ENCODE measurements around the gene PIP4K2B. TPM values are rescaled to one million over a fixed set of nuclear protein-coding genes. Genes with fewer than 3 reads are reported as not detected.
A peak's percentile ranks its signal among the peaks of the same experiment; 100 is the strongest.

Gene PIP4K2B
- total RNA-seq, 2 experiments from 2014 or later: 33.0 to 38.6 TPM

- peaks cover 62% of the 10 kb centered on the region for H3K4me1 ChIP-seq (ENCODE audit: insufficient read depth, low read length, poor library complexity, severe bottlenecking)
Observed at GRCh38 chr17:38733282-38733981, 65.9 kb downstream of the PIP4K2B start.

DNA sequence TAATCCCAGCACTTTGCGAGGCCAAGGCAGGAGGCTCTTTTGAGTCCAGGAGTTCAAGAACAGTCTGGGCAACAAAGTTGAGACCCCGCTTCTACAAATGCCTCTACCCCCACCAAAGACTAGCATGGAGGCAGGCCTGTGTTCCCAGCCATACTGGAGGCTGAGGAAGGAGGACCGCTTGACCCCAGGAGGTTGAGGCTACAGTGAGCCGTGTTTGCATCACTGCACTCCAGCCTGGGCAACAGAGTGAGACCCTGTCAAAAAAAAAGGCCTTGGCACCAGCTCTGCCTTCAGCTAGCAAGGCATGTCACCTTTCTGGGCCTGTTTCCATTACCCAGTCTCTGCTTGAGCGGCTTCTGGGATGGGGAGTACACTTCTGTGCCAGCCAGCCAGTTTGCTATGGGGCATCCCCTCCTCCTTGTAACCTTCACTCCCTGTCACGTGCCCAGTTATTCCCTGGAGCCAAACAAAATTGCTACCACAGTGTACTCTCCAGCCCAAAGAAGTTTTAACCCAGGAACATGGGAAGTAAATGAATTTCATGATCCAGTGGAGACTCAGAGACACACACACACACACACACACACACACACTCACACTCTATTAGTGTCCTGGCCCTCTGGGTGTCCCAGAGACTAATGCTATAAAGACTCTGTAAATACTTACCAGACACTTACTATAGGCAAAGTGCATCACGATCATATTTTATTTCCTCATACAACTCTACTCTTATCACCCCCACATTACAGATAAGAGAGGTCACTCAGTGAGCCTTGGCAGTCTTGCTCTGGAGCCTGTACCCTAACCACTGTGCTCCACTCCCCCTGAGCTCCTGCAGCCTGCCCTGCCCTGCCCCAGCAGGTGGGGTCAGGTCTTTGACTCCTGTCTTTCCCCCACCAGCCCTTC lies 66.7 kb downstream of the PIP4K2B start:
- TF ChIP-seq EZH2phosphoT487 (IDR thresholded peaks at IDR 0.05; ENCODE audit: borderline replicate concordance, low read depth, low read length): no peak
- TF ChIP-seq, protein P1, sequence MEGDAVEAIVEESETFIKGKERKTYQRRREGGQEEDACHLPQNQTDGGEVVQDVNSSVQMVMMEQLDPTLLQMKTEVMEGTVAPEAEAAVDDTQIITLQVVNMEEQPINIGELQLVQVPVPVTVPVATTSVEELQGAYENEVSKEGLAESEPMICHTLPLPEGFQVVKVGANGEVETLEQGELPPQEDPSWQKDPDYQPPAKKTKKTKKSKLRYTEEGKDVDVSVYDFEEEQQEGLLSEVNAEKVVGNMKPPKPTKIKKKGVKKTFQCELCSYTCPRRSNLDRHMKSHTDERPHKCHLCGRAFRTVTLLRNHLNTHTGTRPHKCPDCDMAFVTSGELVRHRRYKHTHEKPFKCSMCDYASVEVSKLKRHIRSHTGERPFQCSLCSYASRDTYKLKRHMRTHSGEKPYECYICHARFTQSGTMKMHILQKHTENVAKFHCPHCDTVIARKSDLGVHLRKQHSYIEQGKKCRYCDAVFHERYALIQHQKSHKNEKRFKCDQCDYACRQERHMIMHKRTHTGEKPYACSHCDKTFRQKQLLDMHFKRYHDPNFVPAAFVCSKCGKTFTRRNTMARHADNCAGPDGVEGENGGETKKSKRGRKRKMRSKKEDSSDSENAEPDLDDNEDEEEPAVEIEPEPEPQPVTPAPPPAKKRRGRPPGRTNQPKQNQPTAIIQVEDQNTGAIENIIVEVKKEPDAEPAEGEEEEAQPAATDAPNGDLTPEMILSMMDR (conservative IDR thresholded peaks at IDR 0.05; ENCODE audit: low read length): 0 out of 2 replicates have a peak, but pooled peaks have one; percentile 8
- H4K20me1 ChIP-seq (ENCODE audit: insufficient read depth, low read length): peaks cover 12% of the 10 kb centered on the region; the same call in 1 of the 2 replicates
- no peak overlapping the region for H3K4me3 ChIP-seq (ENCODE audit: low read depth, low read length, poor library complexity, severe bottlenecking)
- H3K79me2 ChIP-seq (ENCODE audit: insufficient read depth, low read depth, low read length): no peaks in the 10 kb centered on the region
- ChIA-PET CTCF (ENCODE audit: unreplicated experiment) (no interaction called here), POLR2A (no interaction called here)
- H3K4me1 ChIP-seq (ENCODE audit: insufficient read depth, low read length, poor library complexity, severe bottlenecking): peaks cover 70% of the 10 kb centered on the region
- peak overlapping the region; percentile 24 for H3K27ac ChIP-seq (ENCODE audit: low read depth, low read length, poor library complexity, severe bottlenecking)
- no peaks in the 10 kb centered on the region for H3K9me2 ChIP-seq (ENCODE audit: insufficient read depth, low read length)
- intact Hi-C loops (cut with micrococcal nuclease; ENCODE audit: unreplicated experiment): no loop called here
- H3K4me2 ChIP-seq (ENCODE audit: low read length): peak overlapping the region; percentile 76; the same call in 1 of the 2 replicates
- no peak overlapping the region for H2AFZ ChIP-seq (ENCODE audit: low read length)
- no peak for DNase-seq (ENCODE audit: low spot score)
- H3K9me3 ChIP-seq (ENCODE audit: low read length): no peaks in the 10 kb centered on the region
- peaks cover 44% of the 10 kb centered on the region for H3K36me3 ChIP-seq (ENCODE audit: insufficient read depth, low read length)
- BruUV-seq (replicated peaks): no TSS peak

More at GRCh38 chr17:38733282-38733981, 65.9 kb downstream of the PIP4K2B start:
- Histone ChIP-seq H3K9me3 (ENCODE audit: low read length) (no peaks in the 10 kb centered on the region), H3K79me2 (ENCODE audit: insufficient read depth, low read depth, low read length) (no peaks in the 10 kb centered on the region), H3K36me3 (ENCODE audit: insufficient read depth, low read length) (peaks cover 49% of the 10 kb centered on the region), H3K4me2 (ENCODE audit: low read length) (0 out of 2 replicates have a peak overlapping the region, but pooled peaks have one; percentile 5), H3K9me2 (ENCODE audit: insufficient read depth, low read length) (no peaks in the 10 kb centered on the region), H3K27ac (ENCODE audit: low read depth, low read length, poor library complexity, severe bottlenecking) (peak overlapping the region; percentile 24), H3K4me3 (ENCODE audit: low read depth, low read length, poor library complexity, severe bottlenecking) (no peak overlapping the region), H4K20me1 (ENCODE audit: insufficient read depth, low read length) (peaks cover 11% of the 10 kb centered on the region; the same call in 1 of the 2 replicates), H2AFZ (ENCODE audit: low read length) (no peak overlapping the region)
- intact Hi-C loops (cut with micrococcal nuclease; ENCODE audit: unreplicated experiment): no loop called here
- TF ChIP-seq, protein P1 (conservative IDR thresholded peaks at IDR 0.05; ENCODE audit: low read length): no peak
- TF ChIP-seq EZH2phosphoT487 (IDR thresholded peaks at IDR 0.05; ENCODE audit: borderline replicate concordance, low read depth, low read length): no peak
- no peak for DNase-seq (ENCODE audit: low spot score)
- BruUV-seq (replicated peaks): no TSS peak
- ChIA-PET POLR2A (no interaction called here), CTCF (ENCODE audit: unreplicated experiment) (no interaction called here)

All from OCI-LY7 (cell line).